DMS 273 (cell line): Measurements from ENCODE around the gene MYT1.
"Not testable (repeated sequence)": the region's sequence is repeated elsewhere in the genome, so short reads cannot be mapped to it uniquely, and the experiment has no call there.

Experiments used
- DNase-seq: peaks from one replicate; lab custom pipeline; 2025; ENCODE audit not compliant: unreplicated experiment; lab: John Stamatoyannopoulos, UW

The MYT1 gene

GRCh38 chr20:64166721-64167615, 2.7 kb downstream of the MYT1 start:
- DNase-seq, result no peak

- no peak for DNase-seq
Measured at GRCh38 chr20:64167676-64168075, 3.4 kb downstream of the MYT1 start.

DNA sequence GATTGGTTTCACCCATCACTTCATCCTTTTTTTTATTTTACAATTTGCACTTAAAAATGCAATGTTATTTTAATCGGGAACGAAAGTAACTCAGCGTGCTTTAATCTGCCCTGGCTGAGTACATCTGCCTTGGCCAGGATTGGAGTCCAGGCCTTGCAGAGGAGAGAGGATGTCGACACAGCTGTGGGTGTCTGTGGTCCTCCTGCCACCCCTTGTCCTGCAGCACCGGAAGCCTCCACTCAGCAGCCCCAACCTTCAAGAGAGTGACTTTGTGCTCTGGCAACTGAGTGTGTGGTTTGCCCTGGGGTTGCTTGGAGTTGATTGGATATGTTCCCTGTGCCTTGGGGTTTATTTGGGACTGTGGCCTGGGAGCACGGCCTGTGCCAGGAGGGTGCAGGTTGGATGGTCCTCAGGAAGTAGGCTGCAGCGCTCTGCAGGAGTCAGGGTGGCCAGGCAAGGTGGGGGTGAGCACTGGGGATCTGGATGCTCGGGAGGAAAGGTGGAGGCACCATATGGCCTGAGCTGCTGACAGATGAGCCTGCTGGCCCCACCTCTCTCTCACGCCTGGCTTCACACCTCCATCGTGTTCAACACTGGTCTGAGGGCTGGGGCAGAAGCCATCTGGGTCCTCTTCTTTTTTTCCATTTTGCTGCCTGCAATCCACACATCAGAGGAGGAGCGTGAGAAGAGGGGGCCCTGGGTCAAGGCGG, 4.3 kb downstream of the MYT1 start:
- DNase-seq, result peak; percentile 85

- no peak for DNase-seq
Measured at GRCh38 chr20:64169091-64169560, 4.9 kb downstream of the MYT1 start.

GRCh38 chr20:64171211-64171610, 7.0 kb downstream of the MYT1 start:
- DNase-seq, result no peak

GRCh38 chr20:64173116-64173515, 8.9 kb downstream of the MYT1 start:
- no peak for DNase-seq

- no peak for DNase-seq
Measured at GRCh38 chr20:64176551-64176950, 12.3 kb downstream of the MYT1 start.

DNA sequence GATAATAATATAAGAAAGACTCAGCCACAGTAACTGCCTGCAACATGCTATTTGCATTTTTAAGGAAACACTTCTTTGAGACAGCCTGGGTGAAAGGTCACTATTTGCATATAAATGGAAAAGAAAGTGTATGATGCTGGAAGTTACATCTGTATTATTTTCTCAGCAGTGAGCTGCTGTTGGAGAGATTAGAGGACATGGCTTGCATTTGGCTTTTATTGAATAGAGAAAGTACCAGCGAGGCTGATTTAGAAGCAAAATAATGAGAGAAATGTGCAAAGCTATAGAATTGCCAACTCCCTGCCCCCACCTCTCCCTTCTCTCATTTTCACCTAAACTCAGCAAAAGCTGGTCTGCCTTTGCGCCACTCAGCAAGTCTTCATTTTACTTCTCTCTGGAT, 12.7 kb downstream of the MYT1 start:
- DNase-seq, result no peak

DNA sequence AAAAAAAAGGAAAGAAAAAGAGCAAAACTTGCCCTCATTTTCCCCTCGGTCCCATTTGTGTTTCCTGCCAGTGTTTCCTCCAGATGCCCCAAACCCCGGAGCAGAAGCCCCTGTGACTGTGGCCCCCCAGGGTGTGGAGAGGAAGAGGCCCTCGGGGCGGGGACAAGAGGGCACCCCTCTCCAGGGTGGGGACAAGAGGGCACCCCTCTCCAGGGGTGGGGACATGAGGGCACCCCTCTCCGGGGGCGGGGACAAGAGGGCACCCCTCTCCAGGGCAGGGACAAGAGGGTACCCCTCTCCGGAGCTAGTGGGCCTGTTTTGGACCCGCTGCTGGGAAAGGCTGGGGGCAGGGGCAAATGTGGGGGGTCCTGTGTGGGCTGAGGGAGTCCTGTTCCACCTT, 13.1 kb downstream of the MYT1 start:
- no peak for DNase-seq

GRCh38 chr20:64177787-64178186, 13.5 kb downstream of the MYT1 start:
- DNase-seq, result no peak

DNA sequence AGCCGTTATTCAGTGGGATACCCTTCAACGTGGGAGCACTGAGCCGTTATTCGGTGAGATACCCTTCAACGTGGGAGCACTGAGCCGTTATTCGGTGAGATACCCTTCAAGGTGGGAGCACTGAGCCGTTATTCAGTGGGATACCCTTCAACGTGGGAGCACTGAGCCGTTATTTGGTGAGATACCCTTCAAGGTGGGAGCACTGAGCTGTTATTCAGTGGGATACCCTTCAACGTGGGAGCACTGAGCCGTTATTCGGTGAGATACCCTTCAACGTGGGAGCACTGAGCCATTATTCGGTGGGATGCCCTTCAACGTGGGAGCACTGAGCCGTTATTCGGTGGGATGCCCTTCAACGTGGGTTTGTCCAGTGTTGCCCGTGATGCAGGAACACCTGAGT, 14.7 kb downstream of the MYT1 start:
- not testable (repeated sequence) for DNase-seq

GRCh38 chr20:64179805-64180204, 15.6 kb downstream of the MYT1 start:
- DNase-seq, result no peak

GRCh38 chr20:64180673-64181072, 16.4 kb downstream of the MYT1 start:
- no peak for DNase-seq

GRCh38 chr20:64181391-64181790, 17.1 kb downstream of the MYT1 start:
- no peak for DNase-seq

DNA sequence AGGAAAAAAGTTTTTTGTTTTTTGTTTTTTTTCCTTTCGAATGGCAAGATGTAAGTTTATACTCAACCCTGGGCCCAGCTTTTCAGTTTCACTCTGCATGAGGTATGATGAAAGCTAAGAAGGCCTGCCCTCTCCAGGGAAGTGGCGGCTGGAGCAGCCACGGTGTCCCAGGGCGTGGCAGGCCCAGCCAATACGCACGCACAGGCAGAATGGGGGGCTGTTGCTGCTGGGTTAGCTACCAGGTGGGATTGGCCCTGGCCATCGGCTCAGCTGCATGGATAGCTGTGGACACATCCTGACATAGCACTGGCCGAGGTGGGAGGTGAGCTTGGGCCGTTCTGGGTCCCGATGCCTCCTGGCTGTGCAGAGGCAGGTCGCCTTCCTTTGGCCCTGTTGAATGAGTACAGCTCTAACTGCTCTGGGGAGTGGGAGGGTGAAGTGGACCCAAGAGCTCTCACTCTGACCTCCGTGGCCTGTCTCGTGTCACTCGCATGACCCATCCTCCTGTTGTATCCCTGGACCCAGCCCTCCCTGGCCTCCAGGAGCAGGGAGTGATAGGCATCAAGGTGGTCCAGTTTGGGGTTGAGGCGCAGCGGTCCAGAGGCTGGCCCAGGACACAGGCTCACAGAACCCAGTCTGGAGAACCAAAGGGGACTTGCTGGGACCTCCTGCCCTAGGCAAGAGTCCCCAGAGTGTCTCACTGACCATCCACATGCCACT, 18.1 kb downstream of the MYT1 start:
- DNase-seq, result no peak

GRCh38 chr20:64183313-64183712, 19.1 kb downstream of the MYT1 start:
- no peak for DNase-seq

- no peak for DNase-seq
Measured at GRCh38 chr20:64184795-64185194, 20.5 kb downstream of the MYT1 start.

DNA sequence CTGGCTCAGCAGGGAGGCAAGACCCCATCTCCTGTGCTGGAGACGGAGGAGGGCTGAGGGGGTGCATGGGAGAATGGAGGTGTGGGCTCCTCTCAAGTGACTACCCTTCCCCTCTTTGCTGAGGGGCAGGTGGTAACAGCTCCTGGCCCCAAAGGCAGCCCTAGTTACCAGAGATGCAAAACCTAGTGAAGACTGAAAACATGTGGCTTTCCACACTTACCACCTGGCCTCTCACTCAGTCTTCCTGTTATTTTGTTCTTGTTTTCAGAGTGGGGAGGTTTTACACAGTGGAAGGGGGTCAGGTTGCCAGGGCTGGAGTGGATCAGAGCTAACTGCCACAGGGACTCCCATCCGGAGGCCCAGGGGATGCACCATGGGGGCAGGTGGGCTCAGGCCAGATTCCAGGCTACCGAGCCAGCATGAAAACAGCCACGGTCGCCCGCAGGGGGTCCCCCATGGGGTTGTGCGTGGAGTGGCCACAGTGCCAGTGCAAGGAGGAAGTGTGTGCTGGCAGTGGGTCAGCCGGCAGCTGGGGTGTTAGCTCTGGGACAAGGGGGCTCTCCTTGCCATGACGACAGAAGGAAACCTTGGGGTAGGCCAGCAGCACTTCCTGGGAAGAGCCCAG, 21.1 kb downstream of the MYT1 start:
- DNase-seq, result no peak

DNA sequence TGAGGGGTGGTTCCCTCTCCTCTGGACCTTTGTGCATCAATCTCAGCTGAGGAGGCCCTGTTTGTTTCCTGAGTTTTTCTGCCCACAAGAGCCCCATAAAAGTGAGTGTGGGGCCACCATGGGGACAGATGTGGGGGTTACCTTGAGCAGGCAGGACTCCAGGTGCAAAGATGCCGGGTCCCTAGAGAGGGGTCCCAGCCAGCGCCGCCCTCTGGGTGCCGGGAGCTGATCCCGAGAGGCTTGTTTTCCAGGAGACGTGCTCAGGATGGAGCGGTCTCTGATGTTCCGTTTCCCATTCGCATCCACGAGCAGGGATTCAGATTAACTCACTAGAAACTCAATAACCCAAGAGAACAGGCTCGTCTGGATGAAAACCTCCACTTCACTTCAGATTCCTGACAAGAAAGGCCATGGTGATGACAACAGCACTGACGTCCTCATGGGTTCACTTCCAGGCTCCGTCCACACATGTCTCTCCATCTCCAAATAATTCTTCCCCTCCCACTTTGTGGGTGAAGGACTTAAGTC, 21.9 kb downstream of the MYT1 start:
- DNase-seq, result no peak

- not testable (repeated sequence) for DNase-seq
Measured at GRCh38 chr20:64187213-64187612, 23.0 kb downstream of the MYT1 start.

DNA sequence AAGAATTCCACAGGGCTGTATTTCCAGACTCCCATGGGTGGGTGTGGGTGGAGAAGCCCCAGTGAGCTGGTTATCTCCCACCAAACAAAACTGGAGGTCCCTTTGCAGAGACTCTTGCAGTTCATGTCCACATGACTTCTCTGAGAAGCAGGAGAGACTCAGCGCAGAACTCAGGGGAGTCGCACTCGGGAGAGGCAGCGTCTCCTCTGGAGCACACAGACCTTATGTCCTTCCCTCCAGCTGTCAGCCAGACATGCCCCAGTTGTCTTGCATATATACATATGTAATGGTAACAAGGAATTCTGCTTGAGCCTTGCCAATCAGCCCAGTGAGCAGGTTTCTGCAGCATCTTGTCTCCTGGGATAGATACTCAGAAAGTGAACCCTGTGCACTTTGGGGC, 23.8 kb downstream of the MYT1 start:
- DNase-seq, result peak; percentile 72
